ENCODE results near the gene FAM170B. TPM values are rescaled to one million over a fixed set of nuclear protein-coding genes. Genes with fewer than 3 reads are reported as not detected.

FAM170B gene
- total RNA-seq, 2 experiments from 2014 or later, result not detected

GRCh38 chr10:49167425-49168170 is 33.8 kb upstream of the FAM170B start:
- Mint-ChIP-seq H3K4me3 (no peak overlapping the region), H3K27me3 (ENCODE audit: low read depth) (peaks cover 4% of the 10 kb centered on the region), H3K4me1 (ENCODE audit: low read depth) (peaks cover 26% of the 10 kb centered on the region), H3K9me3 (ENCODE audit: insufficient read depth) (no peaks in the 10 kb centered on the region), H3K36me3 (ENCODE audit: low read depth) (no peaks in the 10 kb centered on the region), H3K27ac (no peak overlapping the region)
- ATAC-seq, result no peak
- no peak for DNase-seq
- ChIA-PET POLR2A (no interaction called here), CTCF (no interaction called here)

- no peak for ATAC-seq
- H3K4me3 Mint-ChIP-seq, result no peak overlapping the region
These were observed 32.9 kb upstream of the FAM170B start for GRCh38 chr10:49166484-49167400.

GRCh38 chr10:49165821-49166483 is 32.1 kb upstream of the FAM170B start:
- ChIA-PET CTCF (no interaction called here), POLR2A (no interaction called here)
- Mint-ChIP-seq H3K4me3 (no peak overlapping the region), H3K27me3 (ENCODE audit: low read depth) (peaks cover 7% of the 10 kb centered on the region), H3K27ac (peak overlapping the region; percentile 12), H3K36me3 (ENCODE audit: low read depth) (peaks cover under 1% of the 10 kb centered on the region), H3K4me1 (ENCODE audit: low read depth) (peaks cover 19% of the 10 kb centered on the region), H3K9me3 (ENCODE audit: insufficient read depth) (no peaks in the 10 kb centered on the region)
- ATAC-seq, result no peak
- DNase-seq, result no peak

More at GRCh38 chr10:49166484-49167400, 32.9 kb upstream of the FAM170B start:
- Mint-ChIP-seq H3K27ac (peak overlapping the region; percentile 48), H3K27me3 (ENCODE audit: low read depth) (peaks cover 7% of the 10 kb centered on the region), H3K9me3 (ENCODE audit: insufficient read depth) (no peaks in the 10 kb centered on the region), H3K36me3 (ENCODE audit: low read depth) (no peaks in the 10 kb centered on the region), H3K4me1 (ENCODE audit: low read depth) (peaks cover 19% of the 10 kb centered on the region)
- POLR2A ChIA-PET, result no interaction called here
- CTCF ChIA-PET, result no interaction called here
- no peak for DNase-seq

GRCh38 chr10:49165259-49165658 is 31.4 kb upstream of the FAM170B start:
- POLR2A ChIA-PET, result no interaction called here
- Mint-ChIP-seq H3K4me3 (no peak overlapping the region), H3K9me3 (ENCODE audit: insufficient read depth) (no peaks in the 10 kb centered on the region), H3K36me3 (ENCODE audit: low read depth) (peaks cover 2% of the 10 kb centered on the region), H3K4me1 (ENCODE audit: low read depth) (peaks cover 17% of the 10 kb centered on the region), H3K27ac (no peak overlapping the region), H3K27me3 (ENCODE audit: low read depth) (peaks cover 7% of the 10 kb centered on the region)
- ATAC-seq (no peak), DNase-seq (no peak)
- CTCF ChIA-PET, result interaction anchor here (1.1 to 1.7 kb wide), 3 partner anchors 9 to 509 kb away, joined by 3 to 12 read pairs (median 11); no protein-coding TSS in a partner anchor

DNA sequence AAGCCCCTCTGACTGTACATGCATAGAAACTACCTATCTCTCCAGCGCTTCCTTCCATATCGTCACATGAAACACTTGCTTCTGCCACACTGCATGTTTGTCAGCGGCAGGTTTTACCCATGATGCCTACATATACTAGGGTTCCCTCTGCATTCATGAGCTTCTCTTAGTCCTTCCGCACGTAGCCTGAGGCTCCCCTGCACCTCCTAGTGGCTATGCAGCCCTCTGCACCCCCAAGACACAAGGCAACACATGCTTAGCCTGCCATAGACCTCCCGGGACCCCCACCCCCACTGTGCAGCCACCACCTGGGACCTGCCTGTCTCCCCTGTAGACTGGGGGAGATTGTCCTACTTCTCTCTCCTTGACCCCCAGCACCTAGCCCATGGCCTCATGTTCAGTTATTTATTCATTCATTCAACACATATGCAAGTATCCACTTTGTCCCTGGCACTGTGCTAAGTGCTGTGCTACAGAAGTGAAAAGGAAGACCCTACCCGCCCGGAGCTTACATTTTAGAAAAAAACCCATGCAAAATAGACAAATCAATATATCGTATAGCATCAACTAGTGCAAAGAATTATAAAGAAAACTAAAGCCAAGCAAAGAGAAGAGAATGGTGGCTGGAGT is 30.9 kb upstream of the FAM170B start:
- Mint-ChIP-seq H3K36me3 (ENCODE audit: low read depth) (peaks cover 2% of the 10 kb centered on the region), H3K27me3 (ENCODE audit: low read depth) (peaks cover 7% of the 10 kb centered on the region), H3K9me3 (ENCODE audit: insufficient read depth) (no peaks in the 10 kb centered on the region), H3K4me1 (ENCODE audit: low read depth) (peaks cover 16% of the 10 kb centered on the region), H3K27ac (peak overlapping the region; percentile 5), H3K4me3 (no peak overlapping the region)
- DNase-seq, result peak; percentile 70
- ChIA-PET CTCF (interaction anchor here (0.6 to 1.9 kb wide), 15 partner anchors 9 to 508 kb away, joined by 3 to 12 read pairs (median 4); no protein-coding TSS in a partner anchor), POLR2A (no interaction called here)
- peak; percentile 90 for ATAC-seq

- Mint-ChIP-seq H3K4me3 (no peak overlapping the region), H3K36me3 (ENCODE audit: low read depth) (peaks cover 5% of the 10 kb centered on the region), H3K9me3 (ENCODE audit: insufficient read depth) (no peaks in the 10 kb centered on the region), H3K4me1 (ENCODE audit: low read depth) (peaks cover 16% of the 10 kb centered on the region), H3K27ac (no peak overlapping the region), H3K27me3 (ENCODE audit: low read depth) (peaks cover 6% of the 10 kb centered on the region)
- ATAC-seq, result no peak
- DNase-seq, result no peak
- POLR2A ChIA-PET, result no interaction called here
- CTCF ChIA-PET, result interaction anchor here (0.6 to 1.9 kb wide), 11 partner anchors 8 to 507 kb away, joined by 3 to 12 read pairs (median 6); no protein-coding TSS in a partner anchor
These were observed 29.9 kb upstream of the FAM170B start for GRCh38 chr10:49163741-49164140.

- no peak for DNase-seq
- Mint-ChIP-seq H3K9me3 (ENCODE audit: insufficient read depth) (no peaks in the 10 kb centered on the region), H3K4me3 (no peak overlapping the region), H3K4me1 (ENCODE audit: low read depth) (peaks cover 22% of the 10 kb centered on the region), H3K27me3 (ENCODE audit: low read depth) (peaks cover 8% of the 10 kb centered on the region), H3K36me3 (ENCODE audit: low read depth) (peaks cover 8% of the 10 kb centered on the region), H3K27ac (no peak overlapping the region)
- CTCF ChIA-PET, result interaction anchor here (1.9 kb wide), 1 partner anchor 181 kb away, joined by 5 read pairs; no protein-coding TSS in a partner anchor
- POLR2A ChIA-PET, result no interaction called here
- no peak for ATAC-seq
These were observed 29.0 kb upstream of the FAM170B start for GRCh38 chr10:49162761-49163310.

DNA sequence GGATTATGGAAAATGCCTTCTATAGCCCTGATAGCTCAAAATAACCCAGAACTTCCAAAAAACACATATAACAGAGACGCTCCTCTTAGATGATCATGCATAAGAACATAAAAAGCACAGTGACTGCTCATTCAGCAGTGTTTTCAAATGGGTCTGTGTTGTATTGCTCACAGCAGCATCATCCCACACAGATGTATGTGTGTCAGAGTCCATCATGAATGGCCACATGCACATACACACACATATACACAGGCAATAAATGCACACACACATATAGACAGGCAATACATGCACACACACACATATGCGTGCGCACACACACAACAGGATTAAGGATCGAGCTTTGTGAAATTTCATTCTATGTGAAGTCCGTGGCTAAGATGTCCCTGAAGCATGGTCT is 28.2 kb upstream of the FAM170B start:
- no peak overlapping the region for H3K27ac Mint-ChIP-seq
- ATAC-seq, result no peak
- ChIA-PET CTCF (interaction anchor here (1.0 to 1.4 kb wide), 2 partner anchors 10 to 505 kb away, joined by 4 to 9 read pairs; no protein-coding TSS in a partner anchor), POLR2A (no interaction called here)
- H3K36me3 Mint-ChIP-seq (ENCODE audit: low read depth), result peaks cover 13% of the 10 kb centered on the region
- peaks cover 8% of the 10 kb centered on the region for H3K27me3 Mint-ChIP-seq (ENCODE audit: low read depth)
- no peaks in the 10 kb centered on the region for H3K9me3 Mint-ChIP-seq (ENCODE audit: insufficient read depth)
- H3K4me1 Mint-ChIP-seq (ENCODE audit: low read depth), result peaks cover 30% of the 10 kb centered on the region
- H3K4me3 Mint-ChIP-seq, result no peak overlapping the region
- no peak for DNase-seq

- no peak overlapping the region for H3K27ac Mint-ChIP-seq
- peaks cover 8% of the 10 kb centered on the region for H3K27me3 Mint-ChIP-seq (ENCODE audit: low read depth)
- peaks cover 33% of the 10 kb centered on the region for H3K4me1 Mint-ChIP-seq (ENCODE audit: low read depth)
- ChIA-PET POLR2A (no interaction called here), CTCF (interaction anchor here (1.0 to 1.4 kb wide), 2 partner anchors 10 to 504 kb away, joined by 4 to 9 read pairs; no protein-coding TSS in a partner anchor)
- DNase-seq (no peak), ATAC-seq (no peak)
- H3K4me3 Mint-ChIP-seq, result no peak overlapping the region
- no peaks in the 10 kb centered on the region for H3K9me3 Mint-ChIP-seq (ENCODE audit: insufficient read depth)
- peaks cover 16% of the 10 kb centered on the region for H3K36me3 Mint-ChIP-seq (ENCODE audit: low read depth)
These were observed 27.7 kb upstream of the FAM170B start for GRCh38 chr10:49161411-49161997.

GRCh38 chr10:49160814-49161213 is 27.0 kb upstream of the FAM170B start:
- peaks cover 8% of the 10 kb centered on the region for H3K27me3 Mint-ChIP-seq (ENCODE audit: low read depth)
- H3K9me3 Mint-ChIP-seq (ENCODE audit: insufficient read depth), result no peaks in the 10 kb centered on the region
- ChIA-PET POLR2A (no interaction called here), CTCF (interaction anchor here (1.4 kb wide), 1 partner anchor 503 kb away, joined by 9 read pairs; no protein-coding TSS in a partner anchor)
- H3K36me3 Mint-ChIP-seq (ENCODE audit: low read depth), result peaks cover 18% of the 10 kb centered on the region
- ATAC-seq, result no peak
- peaks cover 38% of the 10 kb centered on the region for H3K4me1 Mint-ChIP-seq (ENCODE audit: low read depth)
- DNase-seq, result no peak
- H3K4me3 Mint-ChIP-seq, result no peak overlapping the region
- H3K27ac Mint-ChIP-seq, result no peak overlapping the region

DNA sequence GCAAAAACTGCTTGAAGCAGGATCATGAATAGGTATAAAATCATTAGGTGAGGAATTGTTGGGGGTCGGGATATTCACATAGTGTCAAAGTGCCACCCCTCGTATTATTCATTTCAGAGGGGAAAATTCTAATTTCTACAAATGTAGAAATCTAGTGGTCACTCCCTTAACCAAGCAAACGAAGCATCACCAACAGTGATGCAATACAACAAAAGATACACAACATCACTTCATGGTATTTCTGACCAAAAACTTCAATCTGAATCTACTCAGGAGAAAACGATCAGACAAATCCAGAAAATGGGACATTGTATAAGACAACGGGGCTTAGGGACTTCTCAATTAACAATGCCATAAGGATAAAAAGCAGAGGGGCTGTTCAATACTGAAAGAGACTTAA is 26.3 kb upstream of the FAM170B start:
- ATAC-seq (no peak), DNase-seq (no peak)
- Mint-ChIP-seq H3K27me3 (ENCODE audit: low read depth) (peaks cover 8% of the 10 kb centered on the region), H3K9me3 (ENCODE audit: insufficient read depth) (no peaks in the 10 kb centered on the region), H3K36me3 (ENCODE audit: low read depth) (peaks cover 23% of the 10 kb centered on the region), H3K27ac (no peak overlapping the region), H3K4me3 (no peak overlapping the region), H3K4me1 (ENCODE audit: low read depth) (peaks cover 38% of the 10 kb centered on the region)
- POLR2A ChIA-PET, result no interaction called here
- CTCF ChIA-PET, result no interaction called here

Data from activated CD8-positive, alpha-beta T cell treated with anti-CD3 and anti-CD28 coated beads, Interleukin-2, amount 10 ng/mL, durations not matched to agents 7 days and 5 days (primary cell).